ENCODE data around the gene AFDN. TPM values are rescaled to one million over a fixed set of nuclear protein-coding genes. Genes with fewer than 3 reads are reported as not detected.

The AFDN gene
- total RNA-seq, 1 experiment from 2014 or later = 226 TPM

GRCh38 chr6:167918548-167919278, 92.0 kb downstream of the AFDN start:
- H3K36me3 Mint-ChIP-seq (ENCODE audit: insufficient read depth, unreplicated experiment) = peaks cover 43% of the 10 kb centered on the region

GRCh38 chr6:167919349-167919748, 92.6 kb downstream of the AFDN start:
- no peaks in the 10 kb centered on the region for H3K9me3 Mint-ChIP-seq (ENCODE audit: low read depth, unreplicated experiment)
- TF ChIP-seq, protein P1, sequence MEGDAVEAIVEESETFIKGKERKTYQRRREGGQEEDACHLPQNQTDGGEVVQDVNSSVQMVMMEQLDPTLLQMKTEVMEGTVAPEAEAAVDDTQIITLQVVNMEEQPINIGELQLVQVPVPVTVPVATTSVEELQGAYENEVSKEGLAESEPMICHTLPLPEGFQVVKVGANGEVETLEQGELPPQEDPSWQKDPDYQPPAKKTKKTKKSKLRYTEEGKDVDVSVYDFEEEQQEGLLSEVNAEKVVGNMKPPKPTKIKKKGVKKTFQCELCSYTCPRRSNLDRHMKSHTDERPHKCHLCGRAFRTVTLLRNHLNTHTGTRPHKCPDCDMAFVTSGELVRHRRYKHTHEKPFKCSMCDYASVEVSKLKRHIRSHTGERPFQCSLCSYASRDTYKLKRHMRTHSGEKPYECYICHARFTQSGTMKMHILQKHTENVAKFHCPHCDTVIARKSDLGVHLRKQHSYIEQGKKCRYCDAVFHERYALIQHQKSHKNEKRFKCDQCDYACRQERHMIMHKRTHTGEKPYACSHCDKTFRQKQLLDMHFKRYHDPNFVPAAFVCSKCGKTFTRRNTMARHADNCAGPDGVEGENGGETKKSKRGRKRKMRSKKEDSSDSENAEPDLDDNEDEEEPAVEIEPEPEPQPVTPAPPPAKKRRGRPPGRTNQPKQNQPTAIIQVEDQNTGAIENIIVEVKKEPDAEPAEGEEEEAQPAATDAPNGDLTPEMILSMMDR (IDR thresholded peaks at IDR 0.05; ENCODE audit: unreplicated experiment) = no peak
- H3K36me3 Mint-ChIP-seq (ENCODE audit: insufficient read depth, unreplicated experiment) = peaks cover 40% of the 10 kb centered on the region
- H3K4me3 Mint-ChIP-seq (ENCODE audit: low read depth, unreplicated experiment) = no peak overlapping the region
- CTCF ChIA-PET = no interaction called here
- H3K4me1 Mint-ChIP-seq (ENCODE audit: low read depth, unreplicated experiment) = no peaks in the 10 kb centered on the region
- no peak overlapping the region for H3K27ac Mint-ChIP-seq (ENCODE audit: unreplicated experiment)
- no peaks in the 10 kb centered on the region for H3K27me3 Mint-ChIP-seq (ENCODE audit: unreplicated experiment)
- intact Hi-C loops (cut with micrococcal nuclease; ENCODE audit: unreplicated experiment) = no loop called here
- no peak for DNase-seq
- BruUV-seq (replicated peaks) = no TSS peak

More at GRCh38 chr6:167918548-167919278, 92.0 kb downstream of the AFDN start:
- Mint-ChIP-seq H3K27ac (ENCODE audit: unreplicated experiment) (no peak overlapping the region), H3K27me3 (ENCODE audit: unreplicated experiment) (no peaks in the 10 kb centered on the region), H3K4me3 (ENCODE audit: low read depth, unreplicated experiment) (no peak overlapping the region), H3K9me3 (ENCODE audit: low read depth, unreplicated experiment) (no peaks in the 10 kb centered on the region), H3K4me1 (ENCODE audit: low read depth, unreplicated experiment) (no peaks in the 10 kb centered on the region)
- intact Hi-C loops (cut with micrococcal nuclease; ENCODE audit: unreplicated experiment) = no loop called here
- DNase-seq = no peak
- TF ChIP-seq, protein P1 (IDR thresholded peaks at IDR 0.05; ENCODE audit: unreplicated experiment) = no peak
- CTCF ChIA-PET = no interaction called here
- no TSS peak for BruUV-seq (replicated peaks)

GRCh38 chr6:167920165-167920564, 93.5 kb downstream of the AFDN start:
- CTCF ChIA-PET = no interaction called here
- intact Hi-C loops (cut with micrococcal nuclease; ENCODE audit: unreplicated experiment) = no loop called here
- H3K4me3 Mint-ChIP-seq (ENCODE audit: low read depth, unreplicated experiment) = no peak overlapping the region
- DNase-seq = no peak
- no peaks in the 10 kb centered on the region for H3K9me3 Mint-ChIP-seq (ENCODE audit: low read depth, unreplicated experiment)
- TF ChIP-seq, protein P1 (IDR thresholded peaks at IDR 0.05; ENCODE audit: unreplicated experiment) = no peak
- H3K36me3 Mint-ChIP-seq (ENCODE audit: insufficient read depth, unreplicated experiment) = peaks cover 40% of the 10 kb centered on the region
- H3K4me1 Mint-ChIP-seq (ENCODE audit: low read depth, unreplicated experiment) = no peaks in the 10 kb centered on the region
- no peaks in the 10 kb centered on the region for H3K27me3 Mint-ChIP-seq (ENCODE audit: unreplicated experiment)
- no peak overlapping the region for H3K27ac Mint-ChIP-seq (ENCODE audit: unreplicated experiment)
- BruUV-seq (replicated peaks) = no TSS peak

DNA sequence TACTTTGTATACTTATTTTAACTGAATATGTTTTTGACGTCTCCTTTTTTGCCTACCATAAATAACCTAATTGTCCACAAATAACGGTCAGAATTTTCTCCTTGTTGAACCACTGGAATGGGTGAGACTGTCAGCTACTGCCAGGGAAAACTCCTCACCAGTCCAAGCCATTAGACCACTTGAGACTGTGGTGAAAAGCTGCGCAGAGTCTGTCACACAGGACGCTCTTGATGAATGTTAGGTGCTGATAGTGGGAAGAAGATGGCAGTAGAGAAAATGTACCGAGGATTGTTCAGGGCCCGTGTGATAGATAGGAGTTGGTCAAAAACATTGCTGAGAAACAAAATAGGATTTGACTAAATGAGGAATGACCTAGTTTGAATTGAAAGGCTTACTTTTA, 95.1 kb downstream of the AFDN start:
- BruUV-seq (replicated peaks) = no TSS peak
- no peak for DNase-seq
- Mint-ChIP-seq H3K27ac (ENCODE audit: unreplicated experiment) (no peak overlapping the region), H3K9me3 (ENCODE audit: low read depth, unreplicated experiment) (no peaks in the 10 kb centered on the region), H3K27me3 (ENCODE audit: unreplicated experiment) (no peaks in the 10 kb centered on the region), H3K4me3 (ENCODE audit: low read depth, unreplicated experiment) (no peak overlapping the region), H3K36me3 (ENCODE audit: insufficient read depth, unreplicated experiment) (peaks cover 34% of the 10 kb centered on the region), H3K4me1 (ENCODE audit: low read depth, unreplicated experiment) (no peaks in the 10 kb centered on the region)
- intact Hi-C loops (cut with micrococcal nuclease; ENCODE audit: unreplicated experiment) = no loop called here
- TF ChIP-seq, protein P1 (IDR thresholded peaks at IDR 0.05; ENCODE audit: unreplicated experiment) = no peak
- CTCF ChIA-PET = no interaction called here
